ENCODE data around the gene GCNT2. TPM values are rescaled to one million over a fixed set of nuclear protein-coding genes. Genes with fewer than 3 reads are reported as not detected.
"Not testable (repeated sequence)": the region's sequence is repeated elsewhere in the genome, so short reads cannot be mapped to it uniquely, and the experiment has no call there.

Gene GCNT2
- total RNA-seq, 1 experiment from 2014 or later: 6.4 TPM

- Histone ChIP-seq H3K36me3 (no peaks in the 10 kb centered on the region; the same call in 1 of the 2 replicates), H3K9me3 (peaks cover 15% of the 10 kb centered on the region), H3K27me3 (no peaks in the 10 kb centered on the region), H3K4me3 (no peak overlapping the region)
- no peak for DNase-seq
Measured at GRCh38 chr6:10609038-10609437, 87.9 kb downstream of the GCNT2 start.

GRCh38 chr6:10610289-10610688, 89.1 kb downstream of the GCNT2 start:
- Histone ChIP-seq H3K4me3 (no peak overlapping the region), H3K36me3 (no peaks in the 10 kb centered on the region; the same call in 1 of the 2 replicates), H3K9me3 (peaks cover 15% of the 10 kb centered on the region), H3K27me3 (no peaks in the 10 kb centered on the region)
- peak; percentile 91 for DNase-seq

GRCh38 chr6:10612161-10612560, 91.0 kb downstream of the GCNT2 start:
- H3K36me3 ChIP-seq: no peaks in the 10 kb centered on the region; the same call in 1 of the 2 replicates

GRCh38 chr6:10613077-10613476, 91.9 kb downstream of the GCNT2 start:
- no peak for DNase-seq

More at GRCh38 chr6:10612161-10612560, 91.0 kb downstream of the GCNT2 start:
- no peak for DNase-seq
- peaks cover 15% of the 10 kb centered on the region for H3K9me3 ChIP-seq
- H3K27me3 ChIP-seq: no peaks in the 10 kb centered on the region
- H3K4me3 ChIP-seq: no peak overlapping the region

GRCh38 chr6:10613723-10614122, 92.6 kb downstream of the GCNT2 start:
- Histone ChIP-seq H3K4me3 (no peak overlapping the region), H3K36me3 (no peaks in the 10 kb centered on the region), H3K9me3 (peaks cover 9% of the 10 kb centered on the region), H3K27me3 (no peaks in the 10 kb centered on the region)
- DNase-seq: peak; percentile 85

More at GRCh38 chr6:10613077-10613476, 91.9 kb downstream of the GCNT2 start:
- H3K4me3 ChIP-seq: no peak overlapping the region
- no peaks in the 10 kb centered on the region for H3K36me3 ChIP-seq
- H3K9me3 ChIP-seq: peaks cover 15% of the 10 kb centered on the region
- H3K27me3 ChIP-seq: no peaks in the 10 kb centered on the region

GRCh38 chr6:10615675-10616074, 94.5 kb downstream of the GCNT2 start:
- no peak for DNase-seq
- no peaks in the 10 kb centered on the region for H3K36me3 ChIP-seq
- H3K9me3 ChIP-seq: no peaks in the 10 kb centered on the region
- H3K4me3 ChIP-seq: no peak overlapping the region
- no peaks in the 10 kb centered on the region for H3K27me3 ChIP-seq

GRCh38 chr6:10616266-10616665, 95.1 kb downstream of the GCNT2 start:
- not testable (repeated sequence) for H3K9me3 ChIP-seq, H3K4me3 ChIP-seq, H3K27me3 ChIP-seq, DNase-seq, H3K36me3 ChIP-seq

- no peak for DNase-seq
- Histone ChIP-seq H3K27me3 (no peaks in the 10 kb centered on the region), H3K9me3 (peaks cover 1% of the 10 kb centered on the region; the same call in 1 of the 2 replicates), H3K36me3 (no peaks in the 10 kb centered on the region; the same call in 1 of the 2 replicates), H3K4me3 (no peak overlapping the region)
Measured at GRCh38 chr6:10617008-10617696, 96.0 kb downstream of the GCNT2 start.

- Histone ChIP-seq H3K27me3 (no peaks in the 10 kb centered on the region), H3K36me3 (no peaks in the 10 kb centered on the region; the same call in 1 of the 2 replicates), H3K4me3 (no peak overlapping the region), H3K9me3 (peaks cover 3% of the 10 kb centered on the region; the same call in 1 of the 2 replicates)
- DNase-seq: no peak
Measured at GRCh38 chr6:10618409-10618808, 97.3 kb downstream of the GCNT2 start.

GRCh38 chr6:10621213-10621612, 100.1 kb downstream of the GCNT2 start:
- Histone ChIP-seq H3K4me3 (no peak overlapping the region), H3K9me3 (peaks cover 3% of the 10 kb centered on the region; the same call in 1 of the 2 replicates), H3K27me3 (no peaks in the 10 kb centered on the region), H3K36me3 (no peaks in the 10 kb centered on the region; the same call in 1 of the 2 replicates)
- DNase-seq: no peak

GRCh38 chr6:10621847-10622246, 100.7 kb downstream of the GCNT2 start:
- DNase-seq: peak; percentile 13
- Histone ChIP-seq H3K4me3 (no peak overlapping the region), H3K9me3 (peaks cover 3% of the 10 kb centered on the region; the same call in 1 of the 2 replicates), H3K27me3 (no peaks in the 10 kb centered on the region), H3K36me3 (peaks cover 2% of the 10 kb centered on the region; the same call in 1 of the 2 replicates)

GRCh38 chr6:10624836-10625235, 103.7 kb downstream of the GCNT2 start:
- no peak overlapping the region for H3K4me3 ChIP-seq
- no peaks in the 10 kb centered on the region for H3K27me3 ChIP-seq
- no peak for DNase-seq
- peaks cover 2% of the 10 kb centered on the region; the same call in 1 of the 2 replicates for H3K36me3 ChIP-seq
- H3K9me3 ChIP-seq: peaks cover 3% of the 10 kb centered on the region; the same call in 1 of the 2 replicates

GRCh38 chr6:10626154-10626741, 105.1 kb downstream of the GCNT2 start:
- H3K36me3 ChIP-seq: peaks cover 2% of the 10 kb centered on the region; the same call in 1 of the 2 replicates
- H3K9me3 ChIP-seq: peaks cover 3% of the 10 kb centered on the region; the same call in 1 of the 2 replicates
- H3K4me3 ChIP-seq: no peak overlapping the region
- H3K27me3 ChIP-seq: no peaks in the 10 kb centered on the region
- DNase-seq: no peak

- Histone ChIP-seq H3K4me3 (no peak overlapping the region), H3K9me3 (no peaks in the 10 kb centered on the region), H3K27me3 (no peaks in the 10 kb centered on the region), H3K36me3 (peaks cover 2% of the 10 kb centered on the region; the same call in 1 of the 2 replicates)
- DNase-seq: no peak
Measured at GRCh38 chr6:10627800-10628199, 106.6 kb downstream of the GCNT2 start.

GRCh38 chr6:10630178-10630577, 109.0 kb downstream of the GCNT2 start:
- Histone ChIP-seq H3K4me3 (no peak overlapping the region), H3K27me3 (no peaks in the 10 kb centered on the region), H3K36me3 (peaks cover 2% of the 10 kb centered on the region; the same call in 1 of the 2 replicates), H3K9me3 (no peaks in the 10 kb centered on the region)
- DNase-seq: no peak

GRCh38 chr6:10633216-10633615, 112.1 kb downstream of the GCNT2 start:
- H3K9me3 ChIP-seq: no peaks in the 10 kb centered on the region
- no peaks in the 10 kb centered on the region for H3K36me3 ChIP-seq
- H3K4me3 ChIP-seq: no peak overlapping the region
- H3K27me3 ChIP-seq: no peaks in the 10 kb centered on the region
- peak; percentile 89 for DNase-seq

GRCh38 chr6:10640412-10640811, 119.3 kb downstream of the GCNT2 start:
- peaks cover 12% of the 10 kb centered on the region for H3K27me3 ChIP-seq
- H3K4me3 ChIP-seq: no peak overlapping the region
- H3K9me3 ChIP-seq: peaks cover 7% of the 10 kb centered on the region
- no peaks in the 10 kb centered on the region for H3K36me3 ChIP-seq
- no peak for DNase-seq
